Retinal pigment epithelial cell (primary cell): ENCODE results near the gene XRCC5.

Experiments used
- DNase-seq: peaks from one replicate; pipeline ENCODE4 v3.0.0-alpha.2; 2010; ENCODE audit warnings: low read depth
- H3K4me3 ChIP-seq: 2 replicates; pipeline ENCODE4 v1.5.1; 2011; ENCODE audit warnings: mild to moderate bottlenecking, low read length, control low read depth, moderate library complexity
- CTCF ChIP-seq: conservative IDR thresholded peaks from 2 replicates; pipeline ENCODE4 v1.5.1; 2011; ENCODE audit warnings: low read depth, low read length, control low read depth, inconsistent platforms

The XRCC5 gene

GRCh38 chr2:216117561-216118340, 8.6 kb downstream of the XRCC5 start:
- no peak for TF ChIP-seq CTCF
- DNase-seq: no peak
- H3K4me3 ChIP-seq: no peak overlapping the region

GRCh38 chr2:216118474-216118873, 9.3 kb downstream of the XRCC5 start:
- TF ChIP-seq CTCF: no peak
- no peak for DNase-seq
- H3K4me3 ChIP-seq: no peak overlapping the region

GRCh38 chr2:216119146-216119545, 10.0 kb downstream of the XRCC5 start:
- no peak for TF ChIP-seq CTCF
- no peak overlapping the region for H3K4me3 ChIP-seq

GRCh38 chr2:216119986-216120385, 10.8 kb downstream of the XRCC5 start:
- DNase-seq: no peak
- TF ChIP-seq CTCF: no peak
- no peak overlapping the region for H3K4me3 ChIP-seq

More at GRCh38 chr2:216119146-216119545, 10.0 kb downstream of the XRCC5 start:
- DNase-seq: no peak

- H3K4me3 ChIP-seq: no peak overlapping the region
- no peak for DNase-seq
- no peak for TF ChIP-seq CTCF
These were observed 12.1 kb downstream of the XRCC5 start for GRCh38 chr2:216121255-216121654.

- H3K4me3 ChIP-seq: no peak overlapping the region
- no peak for TF ChIP-seq CTCF
- no peak for DNase-seq
These were observed 17.8 kb downstream of the XRCC5 start for GRCh38 chr2:216126943-216127342.

- TF ChIP-seq CTCF: no peak
- no peak for DNase-seq
- H3K4me3 ChIP-seq: no peak overlapping the region
These were observed 21.3 kb downstream of the XRCC5 start for GRCh38 chr2:216130346-216130971.
